Measurements from ENCODE around the gene TCF4.

DNA sequence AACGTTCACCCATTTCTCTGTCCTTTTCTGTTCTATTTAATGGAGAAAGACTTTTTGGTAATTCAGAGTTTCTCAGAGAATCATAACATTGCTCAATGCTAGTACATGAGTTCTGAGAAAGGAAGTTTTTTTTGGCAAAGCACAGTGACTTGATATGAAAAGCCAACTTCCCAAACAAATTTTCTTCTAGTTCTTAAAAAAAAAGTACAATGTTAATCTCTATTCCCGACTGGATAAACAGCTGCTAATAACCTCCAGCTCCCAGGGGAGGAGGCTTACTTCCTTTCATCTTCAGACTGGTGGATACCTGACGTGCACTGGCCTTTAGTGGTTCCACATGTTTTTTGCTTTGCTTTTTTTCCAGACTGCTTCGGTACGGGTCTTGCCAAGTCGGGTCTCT is 344.1 kb downstream of the TCF4 start:
- peak in 1 of 3 donors; percentile 19 for TF ChIP-seq POLR2AphosphoS5 (IDR thresholded peaks at IDR 0.05)
- no peak for TF ChIP-seq POLR2A (IDR thresholded peaks at IDR 0.05)
